ENCODE results near the gene GDPD5. TPM values are rescaled to one million over a fixed set of nuclear protein-coding genes. Genes with fewer than 3 reads are reported as not detected.

Gene GDPD5
- total RNA-seq (2014; rRNA removed; shearing (Covaris generic)), result 6.2 and 7.7 TPM in 2 replicates

GRCh38 chr11:75525433-75526191 is at the start of gene GDPD5:
Gene GDPD5 (minus strand): TSS chr11:75525941. CDS start chr11:75477735, 48,206 bp downstream.

DNA sequence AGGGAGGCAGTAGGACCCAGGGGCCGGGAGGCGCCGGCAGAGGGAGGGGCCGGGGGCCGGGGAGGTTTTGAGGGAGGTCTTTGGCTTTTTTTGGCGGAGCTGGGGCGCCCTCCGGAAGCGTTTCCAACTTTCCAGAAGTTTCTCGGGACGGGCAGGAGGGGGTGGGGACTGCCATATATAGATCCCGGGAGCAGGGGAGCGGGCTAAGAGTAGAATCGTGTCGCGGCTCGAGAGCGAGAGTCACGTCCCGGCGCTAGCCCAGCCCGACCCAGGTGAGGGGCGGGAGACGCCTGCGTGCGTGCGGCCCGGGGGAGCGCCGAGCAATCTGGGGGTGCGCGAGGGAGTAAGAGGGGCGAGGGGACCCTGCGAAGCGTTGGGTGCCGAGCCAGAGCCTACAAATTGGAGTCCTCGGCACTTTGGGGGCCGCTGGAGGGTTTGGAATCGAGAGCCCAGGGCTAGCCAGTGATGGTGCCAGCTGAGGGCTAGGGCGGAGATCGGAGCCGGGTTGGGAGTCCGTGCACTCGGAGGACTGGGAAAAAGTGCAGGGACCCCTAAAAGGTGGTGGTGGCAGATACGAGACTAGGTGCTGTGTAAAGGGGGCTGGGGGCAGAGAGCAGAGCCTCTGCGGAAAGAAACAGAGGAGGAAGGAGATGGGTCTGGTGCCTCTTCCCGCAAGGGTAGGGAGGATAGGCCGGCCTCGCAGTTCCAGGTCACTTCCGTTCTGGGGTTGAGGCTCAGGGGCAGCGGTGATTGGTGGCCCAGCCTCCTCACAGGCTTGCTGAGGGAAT is 36.5 kb upstream of the GDPD5 start, which contains the start of gene SERPINH1:
TSS of gene SERPINH1 (plus strand) at position 206 of the 788 bp plus-strand sequence. CDS start 4,097 bp downstream, outside the sequence.

GRCh38 chr11:75432911-75433321 is 92.8 kb downstream of the GDPD5 start, which contains the start of gene KLHL35:
Gene KLHL35 (minus strand): TSS chr11:75433203. CDS start chr11:75430629, 2,574 bp downstream.

GRCh38 chr11:75399344-75400145 is 126.2 kb downstream of the GDPD5 start, which contains the start of gene RPS3:
Gene RPS3 (plus strand): TSS chr11:75399518. CDS start chr11:75399548, 30 bp downstream.

Small RNAs within 50 kb of the gene (small RNA-seq; reads per million reads assigned to genes)
- gene SNORD15A, result not detected
- 135 reads per million, percentile 96 among the genes with 10 or more reads in this experiment for gene SNORD15B

Other genes with a start within 250 kb of the GDPD5 start
- gene ARRB1, start 174.3 kb downstream of the GDPD5 start, total RNA-seq (2014; rRNA removed; shearing (Covaris generic)), result 4.1 and 5.4 TPM in 2 replicates
- gene RPS3, start 126.4 kb downstream of the GDPD5 start, total RNA-seq (2014; rRNA removed; shearing (Covaris generic)), result 2,918 and 3,175 TPM in 2 replicates
- 3.3 and 3.4 TPM in 2 replicates for gene KLHL35, start 92.7 kb downstream of the GDPD5 start, total RNA-seq (2014; rRNA removed; shearing (Covaris generic))
- gene SERPINH1, start 36.3 kb upstream of the GDPD5 start, total RNA-seq (2014; rRNA removed; shearing (Covaris generic)), result 117 and 121 TPM in 2 replicates
- gene MAP6, start 143.1 kb upstream of the GDPD5 start, total RNA-seq (2014; rRNA removed; shearing (Covaris generic)), result 0.30 TPM in 1 of 2 replicates, not detected in the other
- not detected in 2 replicates for gene MOGAT2, start 191.9 kb upstream of the GDPD5 start, total RNA-seq (2014; rRNA removed; shearing (Covaris generic))
- gene DGAT2, start 242.8 kb upstream of the GDPD5 start, total RNA-seq (2014; rRNA removed; shearing (Covaris generic)), result 3.9 and 7.3 TPM in 2 replicates

Data from A375 (cell line).